NCI-H2107 (cell line): ENCODE measurements around the gene TMEM225B.
A peak's percentile ranks its signal among the peaks of the same experiment; 100 is the strongest.
"Not testable (repeated sequence)": the region's sequence is repeated elsewhere in the genome, so short reads cannot be mapped to it uniquely, and the experiment has no call there.

Experiments
- DNase-seq: peaks from one replicate; lab custom pipeline; 2025; lab: John Stamatoyannopoulos, UW

The TMEM225B gene

DNA sequence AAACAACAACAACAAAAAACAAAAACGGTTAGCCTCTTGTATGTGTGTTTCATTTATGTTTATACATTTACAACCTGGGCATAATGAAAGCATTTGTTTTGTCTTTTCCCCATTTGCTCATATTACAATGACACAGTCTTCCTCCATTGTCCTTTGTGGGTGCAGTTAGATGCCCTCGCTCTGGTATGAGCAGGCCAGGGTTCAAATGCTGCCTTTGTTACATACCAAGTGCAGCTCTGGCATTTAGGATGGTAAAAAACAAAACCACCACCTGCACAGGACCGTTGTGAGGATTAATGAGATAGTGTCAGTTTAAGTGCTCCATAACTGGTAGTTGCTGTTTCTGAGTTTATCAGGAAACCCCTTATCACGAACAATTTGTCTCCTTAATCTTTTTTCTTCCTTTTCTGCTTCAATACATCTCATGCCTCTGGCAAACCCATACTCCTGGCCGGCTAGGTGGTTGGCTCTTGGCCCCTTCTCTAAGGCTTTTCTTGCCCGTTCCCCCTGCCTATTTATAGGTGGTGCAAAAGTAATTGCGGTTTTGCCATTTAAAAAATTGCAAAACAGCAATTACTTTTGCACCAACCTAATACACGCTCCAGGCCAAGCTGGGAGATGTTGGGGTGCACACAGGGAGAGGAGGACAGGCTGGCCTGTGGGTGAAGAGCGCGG is 18.6 kb upstream of the TMEM225B start:
- no peak for DNase-seq

DNA sequence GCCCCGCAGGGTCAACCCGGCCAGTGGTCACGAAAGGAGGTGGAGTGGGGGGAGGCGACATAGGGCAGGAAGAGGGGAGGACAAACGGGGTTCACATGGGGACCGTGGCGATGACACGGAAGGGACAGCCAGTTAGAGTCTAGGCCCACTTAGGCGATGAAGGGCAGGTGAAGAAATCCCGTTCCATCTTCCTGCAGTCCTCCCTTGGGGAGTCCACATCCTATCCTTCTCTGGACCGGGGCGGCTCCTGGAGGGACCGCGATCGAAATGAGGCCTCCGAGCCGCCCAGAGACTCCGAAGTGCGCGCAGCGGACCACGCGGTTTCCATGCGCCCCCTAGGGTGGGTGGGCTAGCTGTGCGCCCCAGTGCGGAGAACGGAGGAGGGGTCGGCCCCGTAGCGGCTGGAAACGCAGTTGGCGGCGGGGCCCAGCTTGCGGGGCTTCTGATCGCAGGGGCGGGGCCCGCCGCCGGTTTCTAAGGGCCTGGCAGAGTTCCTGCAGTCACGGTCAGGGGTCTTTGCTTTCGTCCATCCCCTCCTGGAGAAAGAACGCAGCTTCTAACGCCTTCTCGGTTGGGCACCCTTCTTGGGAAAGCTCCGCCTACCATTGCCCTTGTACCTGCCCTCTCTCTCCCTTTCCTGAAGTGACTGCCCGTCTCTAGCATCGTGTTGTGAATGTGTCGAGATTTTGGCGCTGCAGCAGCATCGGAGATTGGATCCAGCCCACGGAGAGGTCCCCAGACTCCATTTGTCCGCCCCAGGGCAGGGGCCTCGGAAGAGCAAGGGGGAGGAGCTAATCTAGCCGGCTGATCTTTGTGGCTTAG is 17.9 kb upstream of the TMEM225B start:
- no peak for DNase-seq

DNA sequence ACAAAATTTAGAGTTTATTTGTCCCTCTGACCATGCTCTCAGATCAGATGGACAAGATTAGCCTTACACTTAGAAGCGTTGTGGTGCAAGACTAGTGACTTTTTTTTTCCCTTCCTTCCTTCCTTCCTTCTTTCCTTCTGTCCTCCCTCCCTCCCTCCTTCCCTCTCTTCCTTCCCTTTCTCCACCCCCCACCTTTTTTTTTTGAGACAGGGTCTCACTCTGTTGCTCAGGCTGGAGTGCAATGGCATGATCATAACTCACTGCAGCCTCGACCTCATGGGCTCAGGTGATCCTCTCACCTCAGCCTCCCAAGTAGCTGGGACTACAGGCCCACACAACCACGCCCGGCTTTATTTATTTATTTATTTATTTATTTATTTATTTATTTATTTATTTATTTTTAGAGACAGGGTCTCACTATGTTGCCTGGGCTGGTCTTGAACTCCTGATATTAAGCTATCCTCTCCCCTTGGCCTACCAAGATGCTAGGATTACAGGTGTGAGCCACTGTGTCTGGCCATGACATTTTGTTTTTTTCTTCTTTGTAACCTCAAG is 17.2 kb upstream of the TMEM225B start:
- DNase-seq, result not testable (repeated sequence)

DNA sequence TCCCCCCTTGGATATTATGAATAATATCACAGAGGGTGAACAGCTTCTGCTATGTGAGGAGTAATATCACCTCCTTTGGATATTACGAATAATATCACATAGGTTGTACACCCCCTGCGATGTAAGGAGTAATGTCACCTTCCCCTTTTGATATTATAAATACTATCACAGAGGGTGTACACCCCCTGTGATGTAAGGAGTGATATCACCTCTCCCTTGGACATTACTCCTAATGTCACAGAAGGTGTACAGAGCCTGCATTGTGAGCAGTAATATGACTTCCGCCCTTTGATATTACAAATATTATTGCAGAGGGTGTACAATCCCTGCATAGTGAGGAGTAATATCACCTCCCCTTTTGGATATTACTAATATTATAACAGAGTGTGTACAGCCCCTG is 9.2 kb upstream of the TMEM225B start:
- no peak for DNase-seq

DNA sequence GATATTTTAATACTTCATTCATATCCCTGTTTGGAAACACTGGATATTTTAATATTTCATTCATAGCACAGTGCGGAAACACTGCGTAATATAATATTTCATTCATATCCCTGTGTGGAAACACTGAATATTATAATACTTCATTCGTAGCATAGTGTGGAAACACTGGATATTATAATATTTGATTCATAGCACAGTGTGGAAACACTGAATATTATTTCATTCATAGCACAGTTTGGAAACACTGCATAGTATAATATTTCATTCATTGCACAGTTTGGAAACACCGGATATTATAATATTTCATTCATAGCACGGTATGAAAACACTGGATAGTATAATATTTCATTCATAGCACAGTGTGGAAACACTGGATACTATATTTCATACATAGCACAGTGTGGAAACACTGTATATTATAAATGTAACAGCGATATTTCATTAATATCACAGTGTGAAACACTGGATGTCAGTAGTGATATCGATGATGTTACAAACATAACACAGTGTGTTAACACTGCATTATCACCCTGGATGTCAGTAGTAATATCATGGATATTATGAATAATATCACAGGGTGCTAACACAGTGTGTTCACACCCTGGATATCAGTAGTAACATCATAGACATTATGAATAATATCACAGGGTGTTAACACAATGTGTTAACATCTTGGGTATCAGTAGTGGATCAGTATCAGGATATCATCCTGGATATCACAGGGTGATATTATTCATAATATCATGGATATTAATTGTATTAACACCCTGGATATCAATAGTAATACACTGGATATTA is 2.9 kb upstream of the TMEM225B start:
- DNase-seq, result no peak

DNA sequence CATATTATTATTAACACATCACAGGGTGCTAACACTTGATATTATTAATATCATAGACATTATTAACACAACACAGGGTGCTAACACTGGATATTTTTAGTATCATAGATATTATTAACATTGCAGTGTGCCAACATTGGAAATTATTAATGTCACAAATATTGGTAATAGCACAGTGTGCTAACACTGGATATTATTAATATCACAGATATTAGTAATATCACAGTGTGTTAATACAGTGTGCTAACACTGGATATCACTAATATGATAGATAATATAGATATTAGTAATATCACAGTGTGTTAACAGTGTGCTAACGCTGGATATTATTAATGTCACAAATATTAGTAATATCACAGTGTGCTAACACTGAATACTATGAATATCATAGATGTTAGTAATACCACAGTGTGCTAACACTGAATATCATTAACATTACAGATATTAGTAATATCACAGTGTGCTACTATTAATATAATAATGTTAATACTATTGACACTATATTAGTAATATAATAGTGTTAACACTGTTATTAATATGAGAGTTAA is 1.6 kb upstream of the TMEM225B start:
- no peak for DNase-seq

DNA sequence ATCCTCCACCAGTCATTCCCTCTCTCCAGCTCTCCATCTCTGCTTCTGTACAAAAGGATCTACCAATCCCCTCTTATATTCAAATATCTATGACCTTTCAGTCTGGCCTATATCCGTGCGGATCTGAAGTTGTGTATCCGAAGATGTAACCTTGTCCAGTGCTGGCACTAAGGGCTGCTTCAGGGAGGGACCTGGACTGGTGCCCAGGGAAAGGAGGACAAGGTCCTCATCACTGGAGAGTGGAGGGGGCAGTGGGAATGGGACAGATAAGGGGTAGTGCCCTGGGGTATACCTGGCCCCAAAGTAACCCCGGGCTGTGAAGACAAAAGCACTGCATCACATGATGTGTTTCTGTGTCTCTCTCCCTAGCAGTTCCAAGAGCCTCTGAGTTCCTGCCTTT is 1.8 kb downstream of the TMEM225B start:
- DNase-seq, result no peak

DNA sequence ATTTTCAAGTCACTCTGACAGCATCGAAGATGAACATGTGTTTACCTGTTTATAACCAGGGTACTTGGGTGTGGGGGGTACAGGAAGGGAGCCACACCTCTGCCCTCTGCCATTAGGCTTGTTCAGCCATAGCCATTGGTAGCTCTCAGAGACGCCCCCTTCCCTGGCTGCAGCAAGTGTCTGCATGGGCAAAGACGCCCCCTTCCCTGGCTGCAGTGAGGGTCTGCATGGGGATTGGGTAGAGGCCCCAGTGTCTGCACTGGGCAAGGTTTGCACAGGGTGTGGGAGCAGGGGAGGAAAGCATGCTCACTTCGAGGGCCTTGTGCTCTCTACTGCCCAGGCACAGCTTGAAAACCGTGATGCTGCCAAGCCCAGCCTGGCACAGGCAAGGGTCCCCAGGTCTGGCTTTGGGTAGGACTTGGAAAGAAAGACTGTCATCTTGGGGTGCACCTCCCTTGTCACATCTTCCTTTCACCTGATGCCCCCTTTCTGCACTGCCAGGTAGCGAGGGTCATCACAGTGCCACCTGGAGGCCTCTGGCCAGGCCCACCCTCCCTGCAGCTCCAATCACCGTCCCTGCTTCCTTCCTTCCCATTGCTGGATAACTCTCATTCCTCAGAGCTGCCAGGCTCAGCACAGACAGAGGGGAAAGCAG is 3.7 kb downstream of the TMEM225B start:
- no peak for DNase-seq

DNA sequence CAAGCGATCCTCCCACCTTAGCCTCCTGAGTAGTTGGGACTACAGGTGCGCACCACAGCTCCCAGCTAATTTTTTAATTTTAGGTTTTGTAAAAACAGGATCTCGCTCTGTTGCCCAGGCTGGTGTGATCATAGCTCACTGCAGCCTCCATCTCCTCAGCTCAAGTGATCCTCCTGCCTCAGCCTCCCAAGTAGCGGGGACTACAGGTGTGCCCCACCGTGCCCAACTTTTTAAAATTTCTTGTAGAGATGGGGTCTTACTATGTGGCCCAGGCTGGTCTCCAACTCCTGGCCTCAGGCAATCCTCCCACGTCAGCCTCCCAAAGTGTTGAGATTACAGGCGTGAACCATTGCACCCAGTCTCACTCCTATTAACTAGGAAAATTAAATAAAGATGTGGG is 7.5 kb downstream of the TMEM225B start:
- DNase-seq, result no peak

DNA sequence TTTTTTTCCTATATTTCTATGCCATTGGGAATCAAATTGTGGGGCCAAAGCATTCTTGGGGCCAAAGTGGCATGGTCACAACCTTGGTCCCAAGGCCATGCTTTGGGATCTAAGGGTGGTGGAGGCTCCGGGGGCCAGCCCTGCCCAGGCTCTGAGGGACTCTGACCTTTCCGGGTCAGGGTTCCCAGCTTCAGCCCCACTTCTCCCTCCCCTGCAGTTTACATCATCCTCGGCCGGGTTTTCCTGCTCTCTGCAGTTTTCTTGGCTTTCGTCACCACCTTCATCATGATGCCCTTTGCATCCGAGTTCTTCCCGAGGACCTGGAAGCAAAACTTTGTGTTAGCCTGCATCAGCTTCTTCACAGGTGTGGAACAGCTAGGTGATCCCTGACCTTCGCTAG is 8.5 kb downstream of the TMEM225B start:
- DNase-seq, result no peak

DNA sequence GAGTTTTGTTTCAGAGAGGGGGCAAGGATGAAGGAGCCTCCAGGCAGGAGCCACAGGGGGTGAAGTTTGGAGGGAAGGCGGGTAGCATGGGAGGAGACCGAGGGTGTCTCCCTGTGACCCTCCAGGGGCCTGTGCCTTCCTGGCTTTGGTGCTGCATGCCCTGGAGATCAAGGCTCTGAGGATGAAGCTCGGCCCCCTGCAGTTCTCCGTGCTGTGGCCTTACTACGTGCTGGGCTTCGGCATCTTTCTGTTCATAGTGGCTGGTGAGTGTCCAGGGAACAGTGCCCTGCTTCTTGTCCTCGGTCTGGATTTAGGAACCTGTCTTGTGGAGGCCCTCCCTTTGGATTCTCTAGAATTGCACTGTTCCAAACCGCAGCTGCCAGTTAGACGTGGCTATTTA is 9.5 kb downstream of the TMEM225B start:
- no peak for DNase-seq

DNA sequence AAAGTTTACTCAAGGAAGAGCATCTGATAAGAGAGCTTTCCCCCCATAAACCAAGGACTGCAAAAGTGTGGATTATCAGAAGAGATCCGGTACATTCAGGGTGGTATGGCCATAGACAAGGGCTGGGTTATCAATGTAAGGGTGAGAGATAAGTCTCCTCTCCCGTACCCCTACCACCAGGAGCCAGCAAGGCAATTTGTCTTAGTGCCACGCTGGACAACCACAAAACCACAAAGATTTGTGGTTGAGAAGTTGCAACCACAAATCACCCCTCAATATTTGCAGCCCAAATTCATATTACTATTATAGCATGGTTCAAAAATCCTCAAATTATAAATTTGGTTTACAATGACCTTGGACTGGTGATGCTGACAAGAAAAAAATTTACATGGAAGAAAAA is 16.4 kb downstream of the TMEM225B start:
- no peak for DNase-seq

DNA sequence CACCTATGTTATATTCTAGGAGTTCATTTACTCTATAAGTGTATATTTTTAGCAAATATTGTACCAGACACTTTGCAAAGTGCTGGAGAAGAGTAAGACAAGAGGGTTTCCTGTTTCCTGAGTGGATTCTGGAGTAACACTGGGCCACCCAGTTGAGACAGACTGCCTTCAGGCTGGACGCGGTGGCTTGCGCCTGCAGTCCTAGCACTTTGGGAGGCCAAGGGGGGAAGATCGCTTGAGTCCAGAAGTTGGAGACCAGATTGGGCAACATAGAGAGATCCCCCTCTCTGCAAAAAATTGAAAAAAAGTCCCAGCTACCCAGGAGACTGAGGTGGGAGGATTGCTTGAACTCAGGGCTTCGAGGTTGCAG is 17.9 kb downstream of the TMEM225B start:
- no peak for DNase-seq

DNA sequence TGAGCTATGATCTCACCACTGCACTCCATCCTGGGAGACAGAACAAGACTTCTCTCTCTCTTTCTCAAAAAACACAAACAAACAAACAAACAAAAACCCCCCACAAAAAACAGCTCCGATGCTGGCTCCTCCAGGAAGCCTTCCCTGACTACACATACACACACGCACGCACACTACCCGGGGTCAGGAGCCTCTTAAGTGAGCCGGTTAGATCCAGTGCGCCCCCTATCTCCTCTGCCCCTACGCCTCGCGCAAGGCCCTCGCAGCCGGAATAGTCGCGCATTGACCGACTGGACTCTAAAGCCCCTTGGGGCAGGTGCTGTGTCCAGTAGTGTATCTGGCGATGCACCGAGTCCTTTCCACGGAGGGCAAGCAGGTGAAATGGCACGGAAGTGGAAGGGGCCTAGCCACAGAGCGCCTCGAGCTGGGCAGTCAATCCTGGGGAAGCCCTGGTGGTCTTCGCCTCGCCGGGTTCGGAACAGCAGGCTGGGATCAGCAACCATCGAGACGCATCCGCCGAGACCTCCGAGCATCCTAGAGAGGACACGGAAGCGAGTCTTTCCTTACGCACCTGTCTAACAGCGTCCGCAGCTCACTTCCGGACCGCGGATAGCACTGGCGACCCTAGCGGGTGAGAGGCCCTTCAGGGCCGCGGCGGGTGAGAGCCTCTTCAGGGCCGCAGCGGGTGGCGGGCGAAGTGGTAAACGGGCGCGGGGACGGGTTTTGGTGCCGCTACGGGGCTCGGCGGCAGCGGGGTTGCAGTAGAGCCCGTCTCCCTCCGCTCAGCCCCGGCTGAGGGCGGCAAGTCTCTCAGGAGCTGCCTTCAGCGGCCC is 18.5 kb downstream of the TMEM225B start, which contains the start of gene ZSCAN25:
TSS of gene ZSCAN25 (plus strand) at position 588 of the 833 bp plus-strand sequence. CDS start 2,661 bp downstream, outside the sequence.
- peak; percentile 77 for DNase-seq

DNA sequence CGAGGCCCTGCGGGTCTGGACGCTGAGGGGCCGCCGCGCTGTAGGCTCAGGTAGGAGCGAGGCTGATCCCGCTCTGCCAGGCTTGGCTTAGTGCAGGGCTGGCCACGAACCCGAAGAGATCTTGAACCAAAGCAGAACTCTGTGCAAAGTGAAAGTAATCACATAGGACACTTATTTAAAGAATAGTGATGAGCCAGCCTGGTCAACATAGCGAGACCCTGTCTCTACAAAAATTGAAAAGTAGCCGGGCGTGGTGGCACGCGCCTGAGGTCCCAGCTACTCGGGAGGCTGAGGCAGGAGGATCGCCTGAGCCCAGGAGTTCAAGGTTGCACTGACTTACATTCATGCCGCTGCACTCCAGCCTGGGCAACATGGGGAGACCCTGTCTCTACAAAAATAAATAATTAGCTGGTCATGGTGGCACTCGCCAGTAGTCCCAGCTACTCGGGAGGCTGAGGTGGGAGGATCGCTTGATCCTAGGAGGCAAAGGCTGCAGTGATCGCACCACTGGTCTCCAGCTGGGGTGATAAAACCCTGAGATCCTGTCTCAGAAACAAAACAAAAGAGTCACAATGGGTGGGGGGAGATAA is 19.2 kb downstream of the TMEM225B start:
- DNase-seq, result no peak

DNA sequence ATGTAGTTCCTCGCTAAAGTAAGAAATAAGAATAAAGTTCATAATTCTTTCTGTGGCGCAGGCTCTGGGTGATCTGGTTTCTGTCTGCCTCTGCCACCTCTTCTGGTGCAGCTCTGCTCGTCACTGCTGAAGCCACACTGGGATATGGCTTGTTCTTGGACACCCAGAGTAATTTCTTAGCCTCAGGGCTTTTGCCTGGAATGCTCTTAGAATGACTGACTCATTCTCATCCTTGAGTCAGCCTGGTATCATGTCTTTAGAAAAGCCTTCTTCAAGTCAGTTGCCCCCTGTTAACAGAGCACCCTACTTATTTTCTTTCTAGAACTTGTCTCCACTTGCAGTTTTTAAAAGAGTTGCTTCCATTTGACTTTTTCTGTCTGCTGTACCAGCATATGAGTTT is 20.7 kb downstream of the TMEM225B start:
- DNase-seq, result no peak

DNA sequence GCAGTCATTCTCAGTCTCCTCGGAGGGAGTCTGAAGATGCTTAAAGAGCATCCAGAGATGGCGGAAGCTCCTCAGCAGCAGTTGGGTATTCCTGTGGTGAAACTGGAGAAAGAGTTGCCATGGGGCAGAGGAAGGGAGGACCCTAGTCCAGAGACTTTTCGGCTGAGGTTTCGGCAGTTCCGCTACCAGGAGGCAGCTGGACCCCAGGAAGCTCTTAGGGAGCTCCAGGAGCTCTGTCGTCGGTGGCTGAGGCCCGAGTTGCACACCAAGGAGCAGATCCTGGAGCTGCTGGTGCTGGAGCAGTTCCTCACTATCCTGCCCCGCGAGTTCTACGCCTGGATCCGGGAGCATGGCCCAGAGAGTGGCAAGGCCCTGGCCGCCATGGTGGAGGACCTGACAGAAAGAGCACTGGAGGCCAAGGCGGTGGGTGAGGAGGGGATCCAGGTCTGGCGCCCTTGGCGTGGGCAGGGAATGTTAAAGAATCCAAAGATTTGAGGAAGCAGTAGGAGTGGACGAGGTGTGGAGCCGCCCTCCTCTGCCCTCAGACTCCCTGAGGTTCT is 21.6 kb downstream of the TMEM225B start:
- DNase-seq, result no peak

DNA sequence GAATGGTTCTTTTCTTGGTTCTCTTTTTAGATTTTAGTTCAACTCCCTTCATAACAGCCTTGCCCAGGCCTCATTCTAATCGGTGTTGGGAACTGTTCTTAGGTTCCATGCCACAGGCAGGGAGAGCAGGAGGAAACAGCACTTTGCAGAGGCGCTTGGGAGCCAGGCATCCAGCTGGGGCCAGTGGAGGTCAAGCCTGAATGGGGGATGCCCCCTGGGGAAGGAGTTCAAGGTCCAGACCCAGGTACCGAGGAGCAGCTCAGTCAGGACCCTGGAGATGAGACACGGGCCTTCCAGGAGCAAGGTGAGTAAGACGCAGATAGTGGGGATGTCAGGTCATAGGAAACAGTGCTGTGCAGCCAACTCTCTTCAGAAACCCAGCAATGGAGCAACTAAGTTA is 23.2 kb downstream of the TMEM225B start:
- DNase-seq, result no peak

DNA sequence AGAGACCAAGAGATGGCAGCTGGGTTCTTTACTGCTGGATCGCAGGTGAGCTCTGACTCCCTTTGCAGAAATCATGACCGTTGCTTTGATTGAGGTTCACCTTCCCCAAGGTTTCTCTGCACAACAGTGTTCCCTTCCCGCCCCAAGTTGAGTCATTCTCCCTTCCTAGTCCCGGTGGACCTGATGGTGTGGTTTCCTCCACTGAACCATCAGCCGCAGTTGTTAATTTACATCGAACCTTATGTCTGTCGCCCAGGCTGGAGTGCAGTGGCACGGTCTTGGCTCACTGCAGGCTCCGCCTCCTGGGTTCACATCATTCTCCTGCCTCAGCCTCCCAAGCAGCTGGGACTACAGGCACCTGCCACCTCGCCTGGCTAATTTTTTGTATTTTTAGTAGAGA is 24.5 kb downstream of the TMEM225B start:
- no peak for DNase-seq

DNA sequence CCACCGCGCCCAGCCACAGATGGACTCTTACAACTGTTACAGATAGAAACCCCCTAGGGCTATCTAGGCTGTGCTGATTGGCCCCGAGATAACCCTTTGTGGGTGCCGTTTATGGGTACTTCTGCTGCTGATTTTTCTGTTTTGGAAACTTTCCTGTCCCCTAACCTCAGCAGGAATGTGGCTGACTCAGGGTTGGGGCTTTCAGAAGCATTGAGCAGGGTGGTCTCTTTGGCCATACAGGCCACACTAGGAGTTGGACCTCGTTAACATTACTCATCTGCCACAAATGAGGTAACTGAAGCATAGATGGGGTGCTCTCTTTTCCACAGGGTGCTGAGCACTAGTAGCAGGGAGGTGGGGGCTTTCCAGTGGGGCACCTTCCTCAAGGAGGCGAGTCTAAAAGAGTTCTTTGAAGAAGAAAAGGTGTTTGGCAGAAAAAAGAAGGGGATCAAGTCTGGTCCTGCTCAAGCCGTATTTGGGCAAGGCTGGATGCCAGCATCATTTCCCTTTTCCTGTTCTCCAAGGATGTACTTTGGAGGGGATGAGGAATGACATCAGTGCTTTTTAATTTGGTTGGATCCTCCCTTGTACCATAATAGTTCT is 25.1 kb downstream of the TMEM225B start:
- DNase-seq, result no peak
